HEK293 (cell line): Measurements from ENCODE around the gene HOTAIR.
A peak's percentile ranks its signal among the peaks of the same experiment; 100 is the strongest.

Experiments
- AEBP2 ChIP-seq: fragments of 450-650 bp; formaldehyde crosslinking; IDR thresholded peaks from 2 replicates; pipeline ENCODE4 v1.5.1; 2016; ENCODE audit warnings: missing biosample characterization, missing genetic modification characterization, borderline replicate concordance
- GLIS2 ChIP-seq: fragments of 450-650 bp; formaldehyde crosslinking; IDR thresholded peaks from 2 replicates; pipeline ENCODE4 v1.5.1; 2016; ENCODE audit warnings: missing biosample characterization, missing genetic modification characterization
- KLF10 ChIP-seq: fragments of 450-650 bp; IDR thresholded peaks from 2 replicates; pipeline ENCODE4 v1.5.1; 2018; ENCODE audit warnings: missing biosample characterization, mild to moderate bottlenecking, missing genetic modification characterization
- KLF9 ChIP-seq: fragments of 450-650 bp; formaldehyde crosslinking; IDR thresholded peaks from 2 replicates; pipeline ENCODE4 v1.5.1; 2016; ENCODE audit warnings: missing biosample characterization, missing genetic modification characterization, low read depth
- MYNN ChIP-seq: fragments of 450-650 bp; formaldehyde crosslinking; IDR thresholded peaks from 2 replicates; pipeline ENCODE4 v1.5.1; 2016; ENCODE audit warnings: missing biosample characterization, missing genetic modification characterization, borderline replicate concordance
- SALL2 ChIP-seq: fragments of 450-650 bp; formaldehyde crosslinking; IDR thresholded peaks from 2 replicates; pipeline ENCODE4 v1.5.0; 2017; ENCODE audit warnings: missing biosample characterization, mild to moderate bottlenecking, missing genetic modification characterization, borderline replicate concordance
- TSHZ1 ChIP-seq: fragments of 450-650 bp; formaldehyde crosslinking; IDR thresholded peaks from 2 replicates; pipeline ENCODE4 v1.5.1; 2016; ENCODE audit warnings: missing biosample characterization, missing genetic modification characterization, borderline replicate concordance
- ZBTB10 ChIP-seq: fragments of 450-650 bp; formaldehyde crosslinking; IDR thresholded peaks from 2 replicates; pipeline ENCODE4 v1.5.1; 2016; ENCODE audit warnings: missing biosample characterization, missing genetic modification characterization
- ZNF221 ChIP-seq: fragments of 450-650 bp; formaldehyde crosslinking; IDR thresholded peaks from 2 replicates; pipeline ENCODE4 v1.5.1; 2017; ENCODE audit warnings: missing biosample characterization, missing genetic modification characterization, borderline replicate concordance
- ZNF223 ChIP-seq: fragments of 450-650 bp; formaldehyde crosslinking; IDR thresholded peaks from 2 replicates; pipeline ENCODE4 v1.5.1; 2016; ENCODE audit warnings: missing biosample characterization, missing genetic modification characterization
- ZNF23 ChIP-seq: fragments of 450-650 bp; formaldehyde crosslinking; IDR thresholded peaks from 2 replicates; pipeline ENCODE4 v1.5.1; 2016; ENCODE audit warnings: missing biosample characterization, missing genetic modification characterization, borderline replicate concordance
- ZNF302 ChIP-seq: fragments of 450-650 bp; formaldehyde crosslinking; IDR thresholded peaks from 2 replicates; pipeline ENCODE4 v1.5.1; 2016; ENCODE audit warnings: missing biosample characterization, missing genetic modification characterization, low read depth
- ZNF366 ChIP-seq: fragments of 450-650 bp; formaldehyde crosslinking; conservative IDR thresholded peaks from 2 replicates; pipeline ENCODE4 v1.5.1; 2016; ENCODE audit warnings: missing biosample characterization, missing genetic modification characterization
- ZNF398 ChIP-seq: fragments of 450-650 bp; formaldehyde crosslinking; IDR thresholded peaks from 2 replicates; pipeline ENCODE4 v1.5.1; 2017; ENCODE audit warnings: missing biosample characterization, missing genetic modification characterization
- ZNF518A ChIP-seq: fragments of 450-650 bp; formaldehyde crosslinking; conservative IDR thresholded peaks from 2 replicates; pipeline ENCODE4 v1.5.1; 2016; ENCODE audit warnings: low read depth, missing biosample characterization, missing genetic modification characterization
- ZNF555 ChIP-seq: fragments of 450-650 bp; formaldehyde crosslinking; conservative IDR thresholded peaks from 2 replicates; pipeline ENCODE4 v1.5.1; 2017; ENCODE audit warnings: missing biosample characterization, mild to moderate bottlenecking, missing genetic modification characterization, inconsistent platforms
- ZNF558 ChIP-seq: fragments of 450-650 bp; formaldehyde crosslinking; IDR thresholded peaks from 2 replicates; pipeline ENCODE4 v1.5.1; 2016; ENCODE audit warnings: missing biosample characterization, missing genetic modification characterization
- ZNF571 ChIP-seq: fragments of 450-650 bp; formaldehyde crosslinking; IDR thresholded peaks from 2 replicates; pipeline ENCODE4 v1.5.0; 2017; ENCODE audit warnings: missing biosample characterization, missing genetic modification characterization
- ZNF701 ChIP-seq: fragments of 450-650 bp; formaldehyde crosslinking; IDR thresholded peaks from 2 replicates; pipeline ENCODE4 v1.5.1; 2016; ENCODE audit warnings: missing biosample characterization, missing genetic modification characterization
- ZNF785 ChIP-seq: fragments of 450-650 bp; formaldehyde crosslinking; IDR thresholded peaks from 2 replicates; pipeline ENCODE4 v1.5.1; 2016; ENCODE audit warnings: missing biosample characterization, missing genetic modification characterization
- ZNF830 ChIP-seq: fragments of 450-650 bp; IDR thresholded peaks from 2 replicates; pipeline ENCODE4 v1.5.0; 2018; ENCODE audit warnings: missing biosample characterization, missing genetic modification characterization, low read depth, mild to moderate bottlenecking, moderate library complexity
- ZNF837 ChIP-seq: fragments of 450-650 bp; formaldehyde crosslinking; IDR thresholded peaks from 2 replicates; pipeline ENCODE4 v1.5.1; 2016; ENCODE audit warnings: missing biosample characterization, missing genetic modification characterization

HOTAIR gene

GRCh38 chr12:54017027-54017788 is 42.5 kb upstream of the HOTAIR start (continued):
- no peak for TF ChIP-seq ZNF302 (tag by site-specific recombination)
- TF ChIP-seq MYNN (tag by site-specific recombination) = no peak
- no peak for TF ChIP-seq ZNF221
- no peak for TF ChIP-seq ZNF223
- TF ChIP-seq KLF9 (tag by site-specific recombination) = 0 out of 2 replicates have a peak, but pooled peaks have one; percentile 15
- TF ChIP-seq KLF10 (tag by site-specific recombination) = peak; percentile 23; the same call in 1 of the 2 replicates
- TF ChIP-seq ZNF23 (tag by site-specific recombination) = no peak
- TF ChIP-seq ZBTB10 (tag by site-specific recombination) = peak; percentile 36; the same call in 1 of the 2 replicates
- TF ChIP-seq ZNF837 (tag by site-specific recombination) = no peak
- TF ChIP-seq ZNF555 (tag by site-specific recombination) = no peak
- TF ChIP-seq ZNF366 (tag by site-specific recombination) = peak; percentile 99
- TF ChIP-seq TSHZ1 (tag by site-specific recombination) = no peak; the same call in 1 of the 2 replicates
- TF ChIP-seq SALL2 (tag by site-specific recombination) = no peak
- no peak; the same call in 1 of the 2 replicates for TF ChIP-seq AEBP2 (tag by site-specific recombination)
- TF ChIP-seq ZNF398 = peak; percentile 91
- TF ChIP-seq ZNF558 (tag by site-specific recombination) = no peak
- no peak for TF ChIP-seq GLIS2
- TF ChIP-seq ZNF785 (tag by site-specific recombination) = no peak
- no peak for TF ChIP-seq ZNF571 (tag by site-specific recombination)
- no peak for TF ChIP-seq ZNF701 (tag by site-specific recombination)
- TF ChIP-seq ZNF518A (tag by site-specific recombination) = no peak
- TF ChIP-seq ZNF830 = no peak
